SK-N-SH (cell line): ENCODE data around the gene LSM3. TPM values are rescaled to one million over a fixed set of nuclear protein-coding genes. Genes with fewer than 3 reads are reported as not detected.

Experiments used
- CTCF ChIA-PET: fragments of 300-600, 350-600 bp; formaldehyde crosslinking; extraction: SDS; loops from one replicate; lab custom pipeline; 2021; lab: Yijun Ruan, JAX
- POLR2A ChIA-PET: fragments of 350-600 bp; sonication (Branson Sonifier 250); formaldehyde crosslinking; extraction: SDS; loops from one replicate; lab custom pipeline; 2020; ENCODE audit warnings: antibody characterized with exemption, inconsistent platforms; lab: Yijun Ruan, JAX
- DNase-seq: peaks from one replicate; pipeline ENCODE4 v3.0.0; 2012
- H2AFZ ChIP-seq: fragments of 200-600 bp; sonication (generic); 2 replicates; pipeline ENCODE4 v1.8.1; 2016; ENCODE audit warnings: antibody characterized with exemption, mild to moderate bottlenecking, low read depth
- H3F3A ChIP-seq: fragments of 200-600 bp; sonication (generic); replicated peaks from 2 replicates; pipeline ENCODE3; 2016; ENCODE audit warnings: antibody characterized with exemption, mild to moderate bottlenecking; ENCODE audit not compliant: insufficient read depth
- H3K27ac ChIP-seq, 2 experiments: fragments of 200-500 bp in 1 of 2; fragments of 200-600 bp in 1 of 2; sonication (Bioruptor generic) in 1 of 2; sonication (generic), shearing (Covaris generic) in 1 of 2; 2 replicates each; pipeline versions ENCODE4 v1.5.1 to v1.6.1; 2014 to 2016; ENCODE audit warnings: low read depth in 2 of 2, inconsistent platforms in 1 of 2, low read length in 1 of 2, mild to moderate bottlenecking in 1 of 2, mixed read lengths in 1 of 2
- H3K27me3 ChIP-seq: fragments of 200-600 bp; sonication (generic), shearing (Covaris generic); 2 replicates; pipeline ENCODE4 v1.6.1; 2016; ENCODE audit warnings: mixed run types; ENCODE audit not compliant: insufficient read depth
- H3K36me3 ChIP-seq, 2 experiments: fragments of 200-500 bp in 1 of 2; fragments of 200-600 bp in 1 of 2; sonication (Bioruptor generic) in 1 of 2; sonication (generic) in 1 of 2; replicated peaks in 1 of 2; 2 replicates each; pipeline versions ENCODE3 to v1.5.1; 2014 to 2016; ENCODE audit warnings: low read length in 1 of 2, mild to moderate bottlenecking in 1 of 2; ENCODE audit not compliant: insufficient read depth in 2 of 2, control insufficient read depth in 1 of 2
- H3K4me1 ChIP-seq, 2 experiments: fragments of 200-500 bp in 1 of 2; fragments of 200-600 bp in 1 of 2; sonication (Bioruptor generic) in 1 of 2; sonication (generic), shearing (Covaris generic) in 1 of 2; 2 replicates each; pipeline versions ENCODE4 v1.5.1 to v1.6.1; 2014 to 2016; ENCODE audit warnings: low read depth in 1 of 2, low read length in 1 of 2, mixed run types in 1 of 2; ENCODE audit not compliant: insufficient read depth in 2 of 2, control insufficient read depth in 1 of 2
- H3K4me2 ChIP-seq: fragments of 200-600 bp; sonication (generic), shearing (Covaris generic); 2 replicates; pipeline ENCODE4 v1.6.1; 2017; ENCODE audit warnings: mixed run types
- H3K4me3 ChIP-seq, 2 experiments: fragments of 200-500 bp in 1 of 2; fragments of 200-600 bp in 1 of 2; sonication (Bioruptor generic) in 1 of 2; sonication (generic), shearing (Covaris generic) in 1 of 2; 2 replicates each; pipeline versions ENCODE4 v1.5.1 to v1.8.1; 2014 to 2016; ENCODE audit warnings: low read depth in 2 of 2, inconsistent platforms in 1 of 2, low read length in 1 of 2, mild to moderate bottlenecking in 1 of 2, mixed read lengths in 1 of 2, moderate library complexity in 1 of 2
- H3K79me2 ChIP-seq: fragments of 200-600 bp; sonication (generic); 2 replicates; pipeline ENCODE4 v1.8.1; 2017; ENCODE audit warnings: mild to moderate bottlenecking; ENCODE audit not compliant: insufficient read depth
- H3K9ac ChIP-seq: fragments of 200-600 bp; sonication (generic); 2 replicates; pipeline ENCODE4 v1.6.1; 2017; ENCODE audit warnings: mixed run types
- H3K9me2 ChIP-seq: fragments of 200-600 bp; sonication (generic); 2 replicates; pipeline ENCODE4 v1.6.1; 2017; ENCODE audit warnings: mixed run types
- H3K9me3 ChIP-seq: fragments of 200-600 bp; sonication (generic); 2 replicates; pipeline ENCODE4 v1.6.1; 2017; ENCODE audit warnings: mixed run types, mild to moderate bottlenecking, moderate library complexity
- H4K20me1 ChIP-seq: fragments of 200-600 bp; sonication (generic); 2 replicates; pipeline ENCODE4 v1.6.1; 2017; ENCODE audit warnings: mild to moderate bottlenecking, mixed run types; ENCODE audit not compliant: insufficient read depth
- EP300 ChIP-seq, 2 experiments: IDR thresholded peaks; 2 replicates each; pipeline versions ENCODE4 v1.4.0 to v1.6.1; 2012; ENCODE audit warnings: borderline replicate concordance in 1 of 2, low read depth in 1 of 2, low read length in 1 of 2
- FOXJ3 ChIP-seq: sonication (generic); formaldehyde crosslinking; IDR thresholded peaks from 2 replicates; pipeline ENCODE4 v1.5.1; 2020; ENCODE audit warnings: mild to moderate bottlenecking, missing genetic modification reagents
- GABPA ChIP-seq: IDR thresholded peaks from 2 replicates; pipeline ENCODE4 v1.4.0; 2012; ENCODE audit warnings: low read depth, mild to moderate bottlenecking
- GATA2 ChIP-seq: sonication (generic); formaldehyde crosslinking; IDR thresholded peaks from 2 replicates; pipeline ENCODE4 v1.5.0; 2020; ENCODE audit warnings: mild to moderate bottlenecking, missing genetic modification reagents
- MEF2A ChIP-seq: IDR thresholded peaks from 2 replicates; pipeline ENCODE4 v1.4.0; 2012; ENCODE audit warnings: low read depth, borderline replicate concordance
- MXI1 ChIP-seq: IDR thresholded peaks from 2 replicates; pipeline ENCODE4 v1.6.1; 2012; ENCODE audit warnings: mild to moderate bottlenecking, low read depth, low read length, improper control_type of control experiment
- NRF1 ChIP-seq: IDR thresholded peaks from 2 replicates; pipeline ENCODE4 v1.6.1; 2012; ENCODE audit warnings: low read depth, mild to moderate bottlenecking, low read length
- POLR2AphosphoS5 ChIP-seq: IDR thresholded peaks from 2 replicates; pipeline ENCODE4 v1.6.1; 2012; ENCODE audit warnings: low read depth, low read length
- RCOR1 ChIP-seq: fragments of 150-350 bp; IDR thresholded peaks from 2 replicates; pipeline ENCODE4 v1.6.1; 2017; ENCODE audit warnings: antibody characterized with exemption, low read length
- SIN3A ChIP-seq: IDR thresholded peaks from 2 replicates; pipeline ENCODE4 v1.6.1; 2012; ENCODE audit warnings: low read depth, mild to moderate bottlenecking, low read length, moderate library complexity, borderline replicate concordance
- TEAD4 ChIP-seq: IDR thresholded peaks from 2 replicates; pipeline ENCODE4 v1.4.0; 2012; ENCODE audit warnings: mild to moderate bottlenecking, borderline replicate concordance; ENCODE audit not compliant: insufficient read depth
- WGBS: methylation state at CpG from one replicate; pipeline ENCODE4 v1.1.6; 2017; ENCODE audit warnings: low lambda C conversion rate; 5-methylcytosine and 5-hydroxymethylcytosine counted together
- polyA plus RNA-seq, 3 experiments: library from polyadenylated mRNA; depleted of rRNA; stranded (reverse); fragments of >200 nt; gene quantifications; 2 replicates each; pipeline ENCODE4 v1.2.3, GENCODE V29; 2012
- TF ChIP-seq, protein P1 (sequence below): fragments of 200-600 bp; sonication (generic); IDR thresholded peaks from 2 replicates; pipeline ENCODE4 v1.6.1; 2017; ENCODE audit warnings: antibody characterized with exemption, mild to moderate bottlenecking, moderate library complexity
- TF ChIP-seq, protein P2 (sequence below): IDR thresholded peaks from 2 replicates; pipeline ENCODE4 v1.4.0; 2012; ENCODE audit warnings: low read depth, borderline replicate concordance
- TF ChIP-seq, protein P3 (sequence below): IDR thresholded peaks from 2 replicates; pipeline ENCODE4; 2012

LSM3 gene
- polyA plus RNA-seq, 1 of the 3 experiments (the other 2 are of a cell fraction), result 5.1 TPM

DNA sequence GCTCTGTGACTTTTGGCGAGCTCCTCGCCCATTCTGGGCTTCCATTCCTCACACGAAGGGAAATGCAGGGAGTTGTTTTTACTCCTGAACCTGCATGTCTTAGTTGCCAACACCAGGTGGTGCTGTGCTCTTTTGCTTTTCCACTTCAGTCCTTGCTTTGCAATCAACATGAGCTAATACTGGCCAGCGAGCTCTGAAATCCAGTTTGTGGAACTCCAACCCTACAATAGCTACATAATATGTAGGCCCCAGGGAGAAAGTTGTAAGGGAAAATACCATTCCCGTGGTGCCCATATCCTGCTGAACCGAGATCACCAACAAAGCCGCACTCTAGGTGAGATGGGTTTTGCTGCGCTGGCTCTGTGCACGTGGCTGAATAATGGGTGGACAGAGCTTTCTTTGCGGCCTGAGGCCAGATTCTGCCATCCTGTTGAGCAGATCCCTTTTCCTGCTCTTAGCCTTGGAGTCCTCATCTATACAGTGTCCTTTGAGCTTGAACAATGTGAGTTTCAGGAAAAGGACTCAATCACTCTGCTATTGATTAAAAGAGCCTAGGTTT is 25.0 kb downstream of the LSM3 start (continued):
- TF ChIP-seq, protein P1, sequence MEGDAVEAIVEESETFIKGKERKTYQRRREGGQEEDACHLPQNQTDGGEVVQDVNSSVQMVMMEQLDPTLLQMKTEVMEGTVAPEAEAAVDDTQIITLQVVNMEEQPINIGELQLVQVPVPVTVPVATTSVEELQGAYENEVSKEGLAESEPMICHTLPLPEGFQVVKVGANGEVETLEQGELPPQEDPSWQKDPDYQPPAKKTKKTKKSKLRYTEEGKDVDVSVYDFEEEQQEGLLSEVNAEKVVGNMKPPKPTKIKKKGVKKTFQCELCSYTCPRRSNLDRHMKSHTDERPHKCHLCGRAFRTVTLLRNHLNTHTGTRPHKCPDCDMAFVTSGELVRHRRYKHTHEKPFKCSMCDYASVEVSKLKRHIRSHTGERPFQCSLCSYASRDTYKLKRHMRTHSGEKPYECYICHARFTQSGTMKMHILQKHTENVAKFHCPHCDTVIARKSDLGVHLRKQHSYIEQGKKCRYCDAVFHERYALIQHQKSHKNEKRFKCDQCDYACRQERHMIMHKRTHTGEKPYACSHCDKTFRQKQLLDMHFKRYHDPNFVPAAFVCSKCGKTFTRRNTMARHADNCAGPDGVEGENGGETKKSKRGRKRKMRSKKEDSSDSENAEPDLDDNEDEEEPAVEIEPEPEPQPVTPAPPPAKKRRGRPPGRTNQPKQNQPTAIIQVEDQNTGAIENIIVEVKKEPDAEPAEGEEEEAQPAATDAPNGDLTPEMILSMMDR, result peak; percentile 82
- TF ChIP-seq TEAD4 (no peak), EP300 (IDR thresholded peaks at IDR 0.05; ENCODE audit: borderline replicate concordance in 1 of 2, low read depth in 1 of 2, low read length in 1 of 2) (no peak), MEF2A (no peak), SIN3A (no peak), RCOR1 (no peak), FOXJ3 (CRISPR knock-in tag) (no peak), NRF1 (0 out of 2 replicates have a peak, but pooled peaks have one; percentile 18), MXI1 (no peak), POLR2AphosphoS5 (no peak), GATA2 (CRISPR knock-in tag) (no peak)
- TF ChIP-seq, protein P2, sequence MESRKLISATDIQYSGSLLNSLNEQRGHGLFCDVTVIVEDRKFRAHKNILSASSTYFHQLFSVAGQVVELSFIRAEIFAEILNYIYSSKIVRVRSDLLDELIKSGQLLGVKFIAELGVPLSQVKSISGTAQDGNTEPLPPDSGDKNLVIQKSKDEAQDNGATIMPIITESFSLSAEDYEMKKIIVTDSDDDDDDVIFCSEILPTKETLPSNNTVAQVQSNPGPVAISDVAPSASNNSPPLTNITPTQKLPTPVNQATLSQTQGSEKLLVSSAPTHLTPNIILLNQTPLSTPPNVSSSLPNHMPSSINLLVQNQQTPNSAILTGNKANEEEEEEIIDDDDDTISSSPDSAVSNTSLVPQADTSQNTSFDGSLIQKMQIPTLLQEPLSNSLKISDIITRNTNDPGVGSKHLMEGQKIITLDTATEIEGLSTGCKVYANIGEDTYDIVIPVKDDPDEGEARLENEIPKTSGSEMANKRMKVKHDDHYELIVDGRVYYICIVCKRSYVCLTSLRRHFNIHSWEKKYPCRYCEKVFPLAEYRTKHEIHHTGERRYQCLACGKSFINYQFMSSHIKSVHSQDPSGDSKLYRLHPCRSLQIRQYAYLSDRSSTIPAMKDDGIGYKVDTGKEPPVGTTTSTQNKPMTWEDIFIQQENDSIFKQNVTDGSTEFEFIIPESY, result no peak

DNA sequence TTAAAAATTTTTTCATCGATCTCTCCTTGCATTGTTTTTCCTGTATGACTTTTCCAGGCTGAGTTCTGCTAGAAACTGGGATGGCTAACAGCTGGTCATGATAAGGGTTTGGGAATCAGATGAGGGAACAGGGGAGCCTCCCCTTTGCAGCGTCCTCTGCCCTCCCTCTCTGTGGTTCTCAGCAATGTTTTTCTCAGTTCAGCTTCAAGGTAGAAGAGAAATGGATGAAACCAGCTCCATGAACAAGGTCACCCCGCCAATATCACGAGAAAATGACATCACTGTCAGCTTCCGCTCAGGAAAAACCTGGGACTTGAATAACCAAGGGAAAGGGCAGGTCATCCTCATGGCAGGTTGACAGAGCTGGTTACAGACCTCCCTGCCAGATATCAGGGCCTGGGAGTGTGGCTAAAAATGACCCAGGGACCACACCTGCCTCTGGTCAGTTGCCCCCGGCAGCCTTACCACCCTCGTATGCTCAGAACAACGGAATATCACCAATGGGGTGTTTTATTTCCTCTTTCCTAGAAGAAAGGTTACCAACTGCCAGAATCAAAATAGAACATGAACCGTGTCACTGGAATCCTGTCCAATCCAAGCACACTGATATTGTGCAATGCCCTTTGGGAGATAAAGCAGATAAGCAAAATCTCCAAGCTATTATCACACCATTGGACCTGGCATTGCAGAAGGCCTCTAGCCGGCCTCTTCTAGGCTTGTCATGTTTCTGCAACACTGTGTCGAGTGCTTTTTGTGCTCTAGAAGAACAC is 26.1 kb downstream of the LSM3 start:
- no peak for TF ChIP-seq GABPA
- TF ChIP-seq, protein P3, sequence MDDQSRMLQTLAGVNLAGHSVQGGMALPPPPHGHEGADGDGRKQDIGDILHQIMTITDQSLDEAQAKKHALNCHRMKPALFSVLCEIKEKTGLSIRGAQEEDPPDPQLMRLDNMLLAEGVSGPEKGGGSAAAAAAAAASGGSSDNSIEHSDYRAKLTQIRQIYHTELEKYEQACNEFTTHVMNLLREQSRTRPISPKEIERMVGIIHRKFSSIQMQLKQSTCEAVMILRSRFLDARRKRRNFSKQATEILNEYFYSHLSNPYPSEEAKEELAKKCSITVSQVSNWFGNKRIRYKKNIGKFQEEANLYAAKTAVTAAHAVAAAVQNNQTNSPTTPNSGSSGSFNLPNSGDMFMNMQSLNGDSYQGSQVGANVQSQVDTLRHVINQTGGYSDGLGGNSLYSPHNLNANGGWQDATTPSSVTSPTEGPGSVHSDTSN, result peak; percentile 20; the same call in 1 of the 2 replicates
- TF ChIP-seq, all 33 proteins: peak for 1
- Histone ChIP-seq H2AFZ (no peak overlapping the region), H3K79me2 (no peaks in the 10 kb centered on the region), H3K4me3 (no peak overlapping the region), H3K9me3 (no peaks in the 10 kb centered on the region), H3K27me3 (no peaks in the 10 kb centered on the region), H3K9ac (no peak overlapping the region), H3K36me3 (no peaks in the 10 kb centered on the region), H4K20me1 (no peaks in the 10 kb centered on the region), H3K9me2 (no peaks in the 10 kb centered on the region), H3K27ac (no peak overlapping the region), H3K4me2 (no peak overlapping the region), H3K4me1 (peaks cover under 1 to 17% of the 10 kb centered on the region in 2 experiments; a peak in 2 of 4 replicates), H3F3A (peaks cover under 1% of the 10 kb centered on the region)
- ChIA-PET CTCF (interaction anchor here (1.0 to 6.3 kb wide), 19 partner anchors 10 to 308 kb away, joined by 3 to 115 read pairs (median 14); partner anchors contain the start of gene LSM3), POLR2A (interaction anchor here (2.1 to 2.4 kb wide), 2 partner anchors 12 to 26 kb away, joined by 9 to 18 read pairs; partner anchors contain the start of genes LSM3 and XPC)
- 79% methylated on average over 11 of the region's 11 CpGs for WGBS
- no peak for DNase-seq
